ENCODE results near the gene OIP5.
"Not testable (repeated sequence)": the region's sequence is repeated elsewhere in the genome, so short reads cannot be mapped to it uniquely, and the experiment has no call there.

Gene OIP5

GRCh38 chr15:41304149-41304770, 28.1 kb downstream of the OIP5 start:
- no peak for DNase-seq (ENCODE audit: low read depth in 3 of 3)

DNA sequence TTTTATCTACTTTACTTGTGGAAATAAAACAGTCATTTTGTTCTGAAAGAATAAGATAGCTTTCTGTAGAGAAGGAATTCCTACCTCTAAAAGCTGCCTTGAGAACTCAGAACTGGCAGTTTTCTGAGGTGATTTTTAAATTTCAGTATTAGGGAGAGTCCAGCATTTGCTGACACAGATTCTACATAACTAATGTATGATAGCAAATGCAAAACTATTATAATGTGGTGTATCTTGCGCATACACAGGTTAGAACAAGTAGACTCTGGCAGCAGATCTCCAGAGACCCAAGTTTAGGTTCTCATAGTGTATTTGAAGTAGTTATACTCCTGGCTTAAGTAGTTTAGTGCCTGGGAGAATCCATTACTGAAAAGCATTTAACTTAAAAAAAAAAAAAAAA, 30.8 kb downstream of the OIP5 start:
- DNase-seq (ENCODE audit: low read depth in 3 of 3), result no peak

- not testable (repeated sequence) for DNase-seq (ENCODE audit: low read depth in 3 of 3)
Observed at GRCh38 chr15:41301139-41301538, 31.3 kb downstream of the OIP5 start.

GRCh38 chr15:41292521-41292920, 39.9 kb downstream of the OIP5 start:
- no peak for DNase-seq (ENCODE audit: low read depth in 3 of 3)

DNA sequence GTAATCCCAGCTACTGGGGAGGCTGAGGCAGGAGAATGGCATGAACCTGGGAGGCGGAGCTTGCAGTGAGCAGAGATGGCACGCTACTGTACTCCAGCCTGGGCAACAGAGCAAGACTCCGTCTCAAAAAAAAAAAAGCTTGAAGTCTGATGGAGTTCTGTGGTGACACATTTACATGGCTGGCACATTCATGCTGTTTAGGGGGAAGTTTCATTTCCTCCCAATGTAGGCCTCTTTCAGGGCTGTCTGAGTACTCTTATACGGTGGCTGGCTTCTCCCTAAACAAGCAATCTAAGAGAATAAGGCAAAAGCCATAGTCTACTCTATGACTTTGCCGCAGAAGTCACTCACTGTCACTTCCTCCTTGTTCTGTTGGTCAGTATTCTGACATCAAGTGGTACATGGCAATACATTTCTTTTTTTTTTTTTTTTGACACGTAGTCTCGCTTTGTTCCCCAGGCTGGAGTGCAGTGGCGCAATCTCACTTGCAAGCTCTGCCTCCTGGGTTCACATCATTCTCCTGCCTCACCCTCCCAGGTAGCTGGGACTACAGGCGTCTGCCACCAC, 41.2 kb downstream of the OIP5 start:
- no peak for DNase-seq (ENCODE audit: low read depth in 3 of 3)

GRCh38 chr15:41289953-41290352, 42.4 kb downstream of the OIP5 start:
- no peak for DNase-seq (ENCODE audit: low read depth in 3 of 3)

DNA sequence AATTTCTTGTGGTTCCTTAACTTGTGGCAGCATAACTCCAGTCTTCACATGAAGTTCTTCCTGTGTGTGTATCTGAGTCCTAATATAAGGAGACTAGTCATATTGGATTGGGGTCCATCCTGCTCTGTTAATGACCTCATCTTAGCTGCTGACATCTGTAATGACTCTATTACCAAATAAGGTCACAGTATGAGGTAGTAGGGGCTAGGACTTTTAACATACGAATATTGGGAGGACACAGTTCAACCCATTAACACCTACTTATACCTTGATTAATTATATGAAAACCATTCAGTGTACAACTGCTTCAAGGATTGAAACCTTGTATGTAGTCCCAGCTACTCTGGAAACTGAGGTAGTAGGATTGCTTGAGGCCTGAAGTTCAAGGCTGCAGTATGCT, 43.9 kb downstream of the OIP5 start:
- DNase-seq (ENCODE audit: low read depth in 3 of 3), result no peak

- DNase-seq (ENCODE audit: low read depth in 3 of 3), result no peak
Observed at GRCh38 chr15:41286665-41287333, 45.6 kb downstream of the OIP5 start.

DNA sequence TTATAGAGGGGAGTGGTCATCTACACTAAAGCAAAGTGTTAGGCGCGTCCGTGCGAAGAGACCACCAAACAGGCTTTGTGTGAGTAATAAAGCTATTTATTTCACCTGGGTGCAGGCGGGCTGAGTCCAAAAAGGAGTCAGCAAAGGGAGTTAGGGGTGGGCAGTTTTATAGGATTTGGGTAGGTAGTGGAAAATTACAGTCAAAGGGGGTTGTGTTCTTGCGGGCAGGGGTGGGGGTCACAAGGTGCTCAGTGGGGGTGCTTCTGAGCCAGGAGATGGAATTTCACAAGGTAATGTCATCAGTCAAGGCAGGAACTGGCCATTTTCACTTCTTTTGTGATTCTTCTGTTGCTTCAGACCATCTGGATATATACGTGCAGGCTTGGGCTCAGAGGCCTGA, 47.1 kb downstream of the OIP5 start:
- DNase-seq (ENCODE audit: low read depth in 3 of 3), result no peak

GRCh38 chr15:41284427-41285177, 47.8 kb downstream of the OIP5 start:
- DNase-seq (ENCODE audit: low read depth in 3 of 3), result no peak

GRCh38 chr15:41283653-41284426, 48.6 kb downstream of the OIP5 start:
- peak; percentile 92 to 97 (median 96) for DNase-seq (ENCODE audit: low read depth in 3 of 3)

DNA sequence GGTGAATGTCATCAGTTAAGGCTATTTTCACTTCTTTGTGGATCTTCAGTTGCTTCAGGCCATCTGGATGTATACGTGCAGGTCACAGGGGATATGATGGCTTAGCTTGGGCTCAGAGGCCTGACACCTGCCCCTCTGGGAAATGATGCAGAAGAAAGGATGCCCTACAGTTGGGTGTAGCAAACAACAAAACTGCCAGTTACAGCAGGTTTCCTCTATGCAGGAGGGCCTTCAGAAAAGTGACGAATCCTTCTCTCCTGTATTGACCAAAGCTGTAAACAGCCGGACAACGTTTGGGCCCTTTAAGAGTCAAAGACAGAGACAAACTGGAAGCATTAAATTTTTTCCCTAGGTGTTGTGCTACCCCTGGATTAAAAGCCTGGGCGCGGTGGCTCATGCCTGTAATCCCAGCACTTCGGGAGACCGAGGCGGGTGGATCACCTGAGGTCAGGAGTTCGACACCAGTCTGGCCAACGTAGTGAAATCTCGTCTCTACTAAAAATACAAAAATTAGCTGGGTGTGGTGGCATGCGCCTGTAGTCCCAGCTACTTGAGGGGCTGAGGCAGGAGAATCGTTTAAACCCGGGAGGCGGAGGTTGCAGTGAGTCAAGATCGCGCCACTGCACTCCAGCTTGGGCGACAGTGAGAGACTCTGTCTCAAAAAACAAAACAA, 49.3 kb downstream of the OIP5 start:
- peak in 1 of 3 experiments; percentile 18 for DNase-seq (ENCODE audit: low read depth in 3 of 3)

- not testable (repeated sequence) for DNase-seq (ENCODE audit: low read depth in 3 of 3)
Observed at GRCh38 chr15:41282436-41282835, 50.0 kb downstream of the OIP5 start.

- no peak for DNase-seq (ENCODE audit: low read depth in 3 of 3)
Observed at GRCh38 chr15:41281236-41281635, 51.2 kb downstream of the OIP5 start.

- DNase-seq (ENCODE audit: low read depth in 3 of 3), result no peak
Observed at GRCh38 chr15:41279535-41280283, 52.7 kb downstream of the OIP5 start.

GRCh38 chr15:41278319-41278718, 54.1 kb downstream of the OIP5 start:
- DNase-seq (ENCODE audit: low read depth in 3 of 3), result no peak

DNA sequence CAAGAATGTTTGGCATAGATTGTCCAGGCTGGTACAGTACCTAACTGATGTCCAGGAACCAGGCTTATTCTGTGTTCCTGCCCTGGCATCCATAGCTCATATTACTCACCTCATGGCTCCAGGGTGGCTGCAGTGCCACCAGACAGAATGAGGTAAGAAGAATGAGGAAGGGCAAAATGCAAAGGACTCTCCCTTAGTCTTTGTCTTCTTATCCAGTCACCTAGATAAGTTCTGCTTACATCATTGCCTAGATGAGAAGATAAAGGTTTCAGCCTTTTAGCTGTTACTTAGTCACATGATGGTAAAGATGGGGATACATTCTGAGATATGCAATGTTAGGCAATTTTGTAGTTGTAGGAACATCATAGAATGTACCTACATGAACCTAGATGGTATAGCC, 55.6 kb downstream of the OIP5 start:
- no peak for DNase-seq (ENCODE audit: low read depth in 3 of 3)

DNA sequence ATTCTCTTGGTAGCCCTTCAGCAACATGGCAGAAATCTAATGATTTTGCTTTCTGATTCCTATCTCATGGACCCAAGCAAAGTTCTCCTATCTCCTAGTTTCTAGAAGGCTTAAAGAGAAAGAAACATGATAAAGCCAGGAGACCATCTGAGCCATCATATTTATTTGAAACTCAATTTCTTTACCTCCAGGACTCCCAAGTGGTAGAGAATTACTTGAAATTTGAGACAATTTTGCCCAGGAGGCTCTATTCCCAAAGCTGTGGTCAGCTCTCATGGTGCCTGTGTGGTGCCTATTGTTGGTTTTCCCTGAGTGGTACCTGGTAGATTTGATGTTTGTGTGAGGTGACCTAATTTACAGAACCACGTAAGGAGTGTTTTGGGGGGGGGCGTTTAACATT, 62.5 kb downstream of the OIP5 start:
- no peak for DNase-seq (ENCODE audit: low read depth in 3 of 3)

DNA sequence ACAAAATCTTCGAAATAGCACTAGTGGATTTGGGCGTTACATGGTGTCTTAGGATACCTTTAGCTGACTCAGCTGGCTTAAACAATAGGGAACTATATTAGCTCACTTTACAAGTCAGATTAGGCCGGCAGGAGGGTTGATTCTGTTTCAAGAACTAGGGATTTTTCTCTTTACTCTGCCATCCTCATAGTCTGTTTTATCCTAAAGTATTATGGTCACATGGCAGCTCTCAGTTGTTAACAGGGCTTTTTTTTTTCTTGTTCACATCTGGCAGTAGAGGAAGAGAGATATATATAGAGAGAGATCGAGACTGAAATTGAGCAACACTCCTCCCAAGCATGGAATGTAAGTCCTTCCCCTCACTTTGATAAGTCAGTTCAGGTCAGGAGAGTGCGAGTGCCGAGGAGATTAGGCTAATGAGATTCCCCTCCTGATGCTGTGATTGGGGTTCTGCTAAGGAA, 68.5 kb downstream of the OIP5 start:
- no peak for DNase-seq (ENCODE audit: low read depth in 3 of 3)

DNA sequence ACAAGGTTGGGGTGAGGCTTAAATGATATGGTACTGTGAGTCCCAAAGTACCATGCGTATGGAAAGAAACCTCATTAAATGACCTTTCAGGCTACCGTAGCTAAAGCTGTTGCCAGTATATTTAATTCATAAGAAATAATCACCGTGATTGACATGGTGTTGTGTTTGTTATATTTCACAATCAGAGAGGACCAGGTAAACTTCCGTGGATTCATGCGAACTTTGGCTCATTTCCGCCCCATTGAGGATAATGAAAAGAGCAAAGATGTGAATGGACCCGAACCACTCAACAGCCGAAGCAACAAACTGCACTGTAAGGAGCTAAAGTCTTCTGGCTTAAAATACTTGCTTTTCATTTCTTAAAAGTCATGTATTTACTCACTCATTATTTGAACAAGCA, 69.8 kb downstream of the OIP5 start:
- no peak for DNase-seq (ENCODE audit: low read depth in 3 of 3)
